AG09319 (cell line): ENCODE measurements around the gene PYDC2.

Source experiments
- DNase-seq: peaks from one replicate; pipeline ENCODE4 v3.0.0-alpha.2; 2010; ENCODE audit warnings: low read depth; ENCODE audit errors: extremely low read depth
- CTCF ChIP-seq: IDR thresholded peaks from 2 replicates; pipeline ENCODE4 v1.5.1; 2011; ENCODE audit warnings: low read depth, mild to moderate bottlenecking, inconsistent platforms, low read length, moderate library complexity

PYDC2 gene

GRCh38 chr3:191434024-191434423 is 26.9 kb upstream of the PYDC2 start:
- TF ChIP-seq CTCF, result no peak
- no peak for DNase-seq

DNA sequence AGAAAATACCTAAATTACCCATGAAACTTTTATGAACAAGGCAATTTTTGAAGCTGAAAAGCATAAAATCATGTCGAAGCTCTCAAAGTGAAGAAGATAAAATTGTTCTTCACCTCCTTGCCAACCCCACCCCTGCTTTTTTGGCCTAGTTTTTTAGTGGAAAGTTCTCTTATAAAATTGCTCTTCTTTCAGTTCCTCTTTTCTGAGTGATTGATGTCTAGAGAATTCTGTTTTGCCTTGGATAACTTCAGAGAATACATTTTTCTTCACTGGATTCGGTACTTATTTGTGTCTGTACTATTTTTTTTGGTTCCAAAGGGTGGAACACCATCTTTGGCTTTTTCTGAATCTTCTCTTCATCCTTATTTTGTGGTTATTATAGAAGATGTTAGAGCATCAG is 25.0 kb upstream of the PYDC2 start:
- no peak for DNase-seq
- no peak for TF ChIP-seq CTCF

DNA sequence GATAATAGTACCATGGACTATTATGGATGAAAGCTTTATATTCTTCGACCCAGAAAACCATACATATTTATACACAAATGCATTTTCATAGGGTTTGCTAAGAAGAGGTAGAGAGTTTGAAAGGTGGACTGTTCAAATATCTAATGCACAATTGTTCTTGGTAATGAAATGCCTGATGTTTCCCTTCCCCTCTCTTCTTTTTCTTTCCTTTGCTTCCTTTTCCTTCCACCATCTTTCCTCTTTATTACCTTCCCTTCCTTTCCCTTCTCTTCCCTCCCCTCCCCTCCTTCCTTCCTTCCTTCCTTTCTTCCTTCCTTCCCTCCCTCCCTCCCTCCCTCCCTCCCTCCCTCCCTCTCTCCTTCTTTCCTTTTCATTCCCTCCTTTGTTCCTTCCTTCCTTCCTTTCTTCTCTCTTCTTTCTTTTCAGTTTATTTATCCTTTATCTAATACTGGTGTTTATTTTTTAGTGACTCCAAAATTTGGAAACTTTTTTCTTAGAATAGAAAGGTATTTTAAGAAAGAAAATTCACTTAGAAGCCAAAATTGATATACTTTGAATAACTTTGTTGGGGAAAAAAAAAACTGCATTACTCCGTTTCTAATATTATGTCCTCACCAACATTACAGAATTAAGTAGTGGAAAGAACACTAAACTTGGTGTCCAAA is 22.7 kb upstream of the PYDC2 start:
- no peak for TF ChIP-seq CTCF

DNA sequence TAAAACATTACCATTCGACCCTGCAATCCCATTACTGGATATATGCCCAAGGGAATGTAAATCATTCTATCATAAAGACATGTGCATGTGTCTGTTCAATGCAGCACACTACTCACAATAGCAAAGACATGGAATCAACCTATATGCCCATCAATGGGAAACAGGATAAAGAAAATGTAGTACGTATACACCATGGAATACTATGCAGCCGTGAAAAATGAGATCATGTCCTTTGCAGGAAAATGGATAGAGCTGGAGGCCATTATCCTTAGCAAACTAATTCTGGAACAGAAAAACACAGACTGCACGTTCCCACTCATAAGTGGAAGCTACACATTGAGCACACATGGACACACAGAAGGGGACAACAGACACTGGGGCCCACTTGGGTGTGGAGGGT is 20.4 kb upstream of the PYDC2 start:
- DNase-seq, result no peak
- TF ChIP-seq CTCF, result no peak

More for the DNA sequence above, 22.7 kb upstream of the PYDC2 start:
- DNase-seq, result no peak

DNA sequence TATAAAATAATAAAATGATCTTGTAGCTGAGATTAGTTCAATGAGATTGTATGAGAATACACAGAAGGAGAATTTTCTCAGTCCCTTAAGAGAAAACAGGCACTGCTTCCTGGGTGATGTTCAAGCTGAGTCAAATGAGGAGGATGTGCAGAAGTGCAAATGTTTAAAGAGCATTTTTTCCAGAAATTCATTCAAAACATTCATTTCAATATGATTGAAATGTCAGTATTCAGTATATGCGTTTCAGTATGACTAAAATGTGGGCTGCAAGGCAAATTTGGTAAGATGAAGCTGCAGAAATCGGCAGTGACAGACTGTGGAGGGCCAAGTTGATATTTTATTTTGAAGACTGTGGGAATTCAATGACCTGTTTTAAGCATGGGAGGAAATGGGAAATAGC is 19.3 kb upstream of the PYDC2 start:
- no peak for TF ChIP-seq CTCF
- no peak for DNase-seq

GRCh38 chr3:191444569-191444968 is 16.4 kb upstream of the PYDC2 start:
- DNase-seq, result no peak
- TF ChIP-seq CTCF, result no peak

- DNase-seq, result no peak
- no peak for TF ChIP-seq CTCF
Measured at GRCh38 chr3:191449256-191449655, 11.7 kb upstream of the PYDC2 start.
